Activated T-helper 9 cell treated with anti-CD3 and anti-CD28 coated beads, Interleukin-2, amount 50 U/mL, for 16 hours (primary cell): ENCODE results near the gene CFAP92.

Experiments used
- DNase-seq: peaks from one replicate; pipeline ENCODE4 v3.0.0-alpha.2; 2020; ENCODE audit warnings: low read depth

CFAP92 gene

DNA sequence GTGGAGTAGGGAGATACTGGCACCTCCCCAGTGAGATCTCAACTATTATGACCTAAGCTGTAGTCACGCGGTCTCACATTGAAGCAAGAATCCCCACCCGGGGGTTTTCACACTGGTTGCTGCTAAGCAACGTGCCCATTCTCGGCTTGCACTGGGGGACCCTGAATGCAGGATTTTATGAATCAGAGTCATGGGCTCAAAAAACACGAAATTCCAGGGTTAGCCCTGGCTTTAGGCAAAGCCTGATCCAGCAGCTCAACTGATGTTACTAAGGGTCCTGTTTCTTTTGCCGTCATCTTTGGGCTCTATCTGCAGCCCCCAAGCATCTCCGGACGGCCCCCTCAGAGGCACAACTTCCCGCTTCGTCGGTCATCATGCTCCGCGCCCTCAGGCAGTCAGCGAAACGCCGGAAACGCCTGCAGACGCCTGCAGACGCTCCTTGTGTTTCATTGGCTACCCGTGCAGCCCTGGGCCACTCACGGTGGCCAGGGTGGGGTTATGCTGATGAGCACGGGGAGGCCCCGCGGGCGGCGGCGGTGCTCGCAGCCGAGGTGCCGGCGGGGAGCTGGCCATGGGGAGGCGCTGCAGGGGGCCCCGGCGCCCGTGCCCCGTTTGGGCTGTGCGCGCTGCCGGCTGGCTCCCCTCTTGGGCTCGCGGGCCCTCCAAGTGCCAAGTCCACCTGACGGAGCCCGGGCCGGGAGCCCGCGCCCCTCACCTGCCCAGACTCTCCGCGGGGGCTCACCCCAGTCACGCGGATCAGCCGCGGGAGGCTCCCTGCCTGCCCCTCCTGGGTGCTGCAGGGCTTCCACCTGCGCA, 33.1 kb upstream of the CFAP92 start:
- DNase-seq, result peak; percentile 85

- no peak for DNase-seq
Measured at GRCh38 chr3:129025691-129026435, 32.0 kb upstream of the CFAP92 start.

GRCh38 chr3:129025108-129025507, 31.2 kb upstream of the CFAP92 start:
- no peak for DNase-seq

DNA sequence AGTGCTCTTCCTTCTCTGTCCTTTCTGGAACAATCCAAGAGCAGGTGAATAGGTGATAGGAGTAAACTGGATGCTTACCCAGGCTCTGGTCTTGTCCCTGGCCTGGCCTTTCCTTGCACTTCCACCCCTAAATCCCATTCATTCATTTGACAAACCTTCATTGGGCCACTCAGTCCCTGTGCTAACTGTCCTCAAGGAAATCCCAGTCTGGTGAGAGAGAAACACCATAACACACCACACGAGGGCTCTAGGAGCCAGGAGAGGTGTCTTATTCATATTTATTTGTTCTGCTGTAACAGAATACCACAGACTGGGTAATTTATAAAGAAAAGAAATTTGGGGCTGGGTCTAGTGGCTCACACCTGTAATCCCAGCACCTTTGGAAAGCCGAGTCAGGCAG, 30.0 kb upstream of the CFAP92 start:
- DNase-seq, result no peak

GRCh38 chr3:129023008-129023358, 29.1 kb upstream of the CFAP92 start:
- no peak for DNase-seq

- no peak for DNase-seq
Measured at GRCh38 chr3:129022114-129023007, 28.5 kb upstream of the CFAP92 start.

- no peak for DNase-seq
Measured at GRCh38 chr3:129021140-129021551, 27.3 kb upstream of the CFAP92 start.

DNA sequence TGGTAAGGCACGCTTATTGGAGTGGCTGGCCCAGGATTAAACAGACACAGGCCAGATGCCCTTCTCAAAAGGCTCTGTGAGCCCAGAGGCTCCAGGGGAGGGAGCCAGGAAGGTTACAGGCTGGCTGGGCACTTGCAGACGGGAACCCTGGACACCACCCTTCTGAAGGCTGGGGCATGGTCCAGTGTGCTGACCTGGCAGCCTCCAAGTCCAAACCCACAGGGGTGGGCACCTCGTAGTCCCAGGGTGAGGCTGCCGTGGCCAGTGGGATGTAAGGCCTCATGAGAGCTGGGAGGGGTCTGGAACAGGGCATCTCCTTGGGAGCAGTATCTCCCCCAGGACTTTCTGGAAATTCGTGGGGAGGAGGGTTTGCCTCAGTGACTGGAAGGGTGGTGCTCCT, 26.8 kb upstream of the CFAP92 start:
- DNase-seq, result no peak

GRCh38 chr3:129019266-129019665, 25.4 kb upstream of the CFAP92 start:
- DNase-seq, result no peak

DNA sequence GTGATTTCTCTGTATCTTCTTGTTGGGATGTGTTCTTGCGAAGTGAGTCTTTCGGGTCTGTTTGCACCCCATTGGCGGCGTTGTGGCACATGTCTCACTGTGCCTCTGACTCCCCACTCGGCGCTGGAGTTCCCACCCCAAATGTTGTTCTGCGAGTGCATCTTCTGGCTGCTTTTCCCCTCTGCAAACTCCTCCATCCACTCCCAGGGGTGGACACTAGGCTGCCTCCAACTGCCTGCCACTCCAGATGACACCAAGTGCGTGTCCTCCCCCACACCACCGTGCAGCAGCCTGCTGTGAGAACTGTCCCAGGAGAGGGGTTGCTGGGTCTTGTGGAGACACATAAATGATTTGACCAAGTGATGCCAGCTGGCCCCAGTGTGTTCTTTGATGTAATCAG, 24.9 kb upstream of the CFAP92 start:
- no peak for DNase-seq

- no peak for DNase-seq
Measured at GRCh38 chr3:129018271-129018670, 24.4 kb upstream of the CFAP92 start.

DNA sequence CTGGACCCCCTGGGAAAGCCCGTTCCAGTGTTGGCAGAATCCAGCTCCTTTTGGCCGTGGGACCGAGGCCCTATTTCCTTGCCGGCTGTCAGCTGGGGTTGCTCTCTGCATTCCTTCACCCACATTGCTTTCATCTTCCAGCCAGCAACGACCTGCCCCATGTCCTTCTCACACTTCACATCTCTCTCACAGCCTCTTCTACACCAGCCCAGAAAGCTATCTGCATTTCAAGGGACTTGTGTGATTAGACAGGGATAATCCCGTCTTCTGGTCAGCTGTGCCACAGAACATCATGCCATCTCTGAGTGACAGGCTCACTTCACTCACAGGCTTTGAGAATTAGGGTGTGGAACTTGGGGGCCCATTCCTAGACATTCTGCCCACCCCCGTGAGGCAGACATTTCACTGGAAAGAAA, 23.6 kb upstream of the CFAP92 start:
- no peak for DNase-seq

- no peak for DNase-seq
Measured at GRCh38 chr3:129016720-129017483, 23.0 kb upstream of the CFAP92 start.

DNA sequence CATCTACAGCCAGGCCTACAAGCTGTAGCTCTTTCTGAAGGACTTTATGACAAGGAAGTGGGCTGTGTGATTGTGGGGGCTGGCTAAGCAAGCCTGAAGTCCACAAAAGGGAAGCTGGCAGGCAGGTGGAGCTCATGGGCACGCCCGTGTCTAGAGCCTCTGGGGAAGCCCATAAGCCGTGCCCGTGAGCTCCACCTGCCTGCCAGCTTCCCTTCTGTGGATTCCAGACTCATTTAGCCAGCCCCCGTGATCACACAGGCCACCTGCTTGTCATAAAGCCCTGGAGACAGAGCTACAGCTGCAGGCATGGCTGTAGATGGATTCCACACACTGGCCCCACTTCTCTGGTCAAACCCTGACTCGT, 22.5 kb upstream of the CFAP92 start:
- DNase-seq, result no peak

GRCh38 chr3:129015388-129016105, 21.7 kb upstream of the CFAP92 start:
- DNase-seq, result no peak

- DNase-seq, result no peak
Measured at GRCh38 chr3:129014793-129015345, 21.0 kb upstream of the CFAP92 start.

GRCh38 chr3:129014148-129014547, 20.3 kb upstream of the CFAP92 start:
- no peak for DNase-seq

DNA sequence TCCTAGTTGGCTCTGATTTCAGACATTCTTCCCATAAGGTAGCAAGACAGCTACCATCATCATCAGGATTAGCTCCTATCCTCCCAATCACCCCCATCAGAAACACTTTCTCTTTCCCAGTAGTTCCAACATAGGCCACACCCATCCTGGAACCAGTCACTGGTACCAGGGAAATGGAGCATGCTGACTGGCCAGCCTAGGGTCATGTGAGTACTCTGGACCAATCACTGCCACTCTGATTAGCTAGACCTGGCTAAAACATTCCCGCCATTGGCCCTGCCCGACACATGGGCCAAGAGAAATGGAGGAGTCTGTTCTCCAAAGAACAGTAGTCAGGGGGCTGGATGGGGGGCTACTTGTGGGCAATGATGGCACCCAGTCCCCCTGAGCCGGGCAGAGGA, 19.6 kb upstream of the CFAP92 start:
- DNase-seq, result no peak

DNA sequence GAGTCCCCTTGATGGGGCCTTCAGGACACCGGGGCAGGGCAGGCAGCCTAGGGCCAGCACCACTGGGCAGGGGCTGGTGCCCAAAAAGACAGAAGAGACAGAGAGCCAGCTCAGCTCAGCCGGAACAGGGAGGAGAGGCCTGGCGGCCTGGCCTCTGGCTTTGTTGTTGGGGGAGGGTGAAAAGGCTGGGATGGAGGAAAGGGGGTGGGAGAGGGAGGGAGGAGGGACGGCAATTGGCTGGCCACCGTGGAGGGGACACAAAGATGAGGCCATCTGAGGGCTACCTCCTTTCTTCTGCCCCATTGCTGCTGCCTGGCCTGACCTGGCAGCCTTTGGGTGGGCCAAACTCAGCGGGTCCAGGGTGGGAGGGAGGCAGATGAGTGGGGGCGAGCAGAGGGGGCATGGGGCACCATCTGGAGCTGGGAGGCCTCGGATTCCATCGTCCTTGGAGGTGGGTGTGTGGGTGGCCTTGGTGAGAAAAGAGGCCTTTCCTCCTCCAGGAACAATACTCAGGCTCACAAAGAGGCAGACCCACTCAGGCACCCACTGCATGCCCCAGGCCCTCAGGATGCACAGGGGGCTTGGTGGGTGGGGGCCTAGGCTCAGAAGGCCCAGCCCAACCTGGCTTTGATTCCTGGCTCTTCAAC, 16.6 kb upstream of the CFAP92 start:
- DNase-seq, result no peak

- DNase-seq, result no peak
Measured at GRCh38 chr3:129009266-129009665, 15.4 kb upstream of the CFAP92 start.
